HG03159 (cell line): ENCODE data around the gene TMEM204.

ENCODE experiments used
- ATAC-seq: cut with Tn5 transposase; IDR thresholded peaks from one replicate; pipeline ENCODE4 v1.9.1; 2021; ENCODE audit warnings: mild to moderate bottlenecking, moderate library complexity; ENCODE audit not compliant: unreplicated experiment

TMEM204 gene

GRCh38 chr16:1498899-1499676, 34.4 kb upstream of the TMEM204 start:
- no peak for ATAC-seq

GRCh38 chr16:1499756-1500464, 33.6 kb upstream of the TMEM204 start:
- ATAC-seq, result no peak

- no peak for ATAC-seq
These were observed 32.9 kb upstream of the TMEM204 start for GRCh38 chr16:1500465-1501150.

DNA sequence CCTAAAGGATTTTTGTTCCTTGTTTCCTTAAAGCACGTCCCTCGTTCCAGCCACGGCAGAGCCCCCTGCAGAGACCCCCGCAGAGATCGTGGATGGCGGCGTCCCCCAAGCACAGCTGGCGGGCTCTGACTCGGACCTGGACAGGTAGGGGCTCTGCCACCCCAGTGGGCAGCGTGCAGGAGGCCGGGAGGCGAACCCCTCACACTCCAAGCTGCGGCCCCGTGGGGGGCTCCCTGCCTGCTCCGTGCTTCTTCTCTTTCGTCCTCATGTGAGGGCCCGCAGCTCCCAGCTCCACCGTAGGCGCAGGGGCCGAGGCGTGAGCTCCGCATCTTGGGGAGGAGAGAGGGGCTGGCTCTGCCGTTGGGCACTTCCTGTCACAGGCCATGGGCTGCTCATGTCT, 31.8 kb upstream of the TMEM204 start:
- ATAC-seq, result no peak

DNA sequence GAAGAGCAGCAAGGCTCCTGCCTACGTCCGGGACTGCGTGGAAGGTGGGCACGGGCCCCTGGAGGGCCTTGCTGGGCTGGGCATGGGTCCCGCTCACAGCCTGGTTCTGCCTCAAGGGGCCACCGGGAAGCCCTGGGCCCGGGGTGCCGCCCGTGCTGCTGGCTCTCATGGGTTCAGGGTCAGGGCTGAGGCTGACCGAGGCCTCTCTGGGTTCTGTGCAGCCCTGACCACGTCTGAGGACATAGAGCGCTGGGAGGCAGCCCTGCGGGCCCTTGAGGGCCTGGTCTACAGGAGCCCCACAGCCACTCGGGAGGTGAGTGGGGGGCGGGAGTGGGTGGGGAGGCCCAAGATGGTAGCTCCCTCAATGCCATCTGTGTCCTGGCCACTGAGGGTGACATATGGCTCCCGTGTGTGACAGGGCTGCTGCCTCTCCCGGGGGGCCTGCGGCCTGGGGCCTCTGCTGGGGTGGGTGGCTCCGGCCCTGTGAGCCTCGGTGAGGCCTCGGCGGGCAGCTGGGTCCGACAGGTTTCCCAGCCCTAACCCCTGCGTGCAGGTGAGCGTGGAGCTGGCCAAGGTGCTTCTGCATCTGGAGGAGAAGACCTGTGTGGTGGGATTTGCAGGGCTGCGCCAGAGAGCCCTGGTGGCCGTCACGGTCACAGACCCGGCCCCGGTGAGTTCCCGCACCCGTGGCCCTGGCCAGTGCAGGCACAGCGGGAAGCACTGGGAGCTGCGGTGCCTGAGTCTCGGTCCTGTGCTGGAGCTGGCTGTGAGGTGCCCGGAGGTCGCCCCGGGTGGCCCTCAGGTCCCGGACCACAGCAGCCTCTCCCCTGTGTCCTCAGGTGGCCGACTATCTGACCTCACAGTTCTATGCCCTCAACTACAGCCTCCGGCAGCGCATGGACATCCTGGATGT, 31.1 kb upstream of the TMEM204 start:
- ATAC-seq, result no peak

DNA sequence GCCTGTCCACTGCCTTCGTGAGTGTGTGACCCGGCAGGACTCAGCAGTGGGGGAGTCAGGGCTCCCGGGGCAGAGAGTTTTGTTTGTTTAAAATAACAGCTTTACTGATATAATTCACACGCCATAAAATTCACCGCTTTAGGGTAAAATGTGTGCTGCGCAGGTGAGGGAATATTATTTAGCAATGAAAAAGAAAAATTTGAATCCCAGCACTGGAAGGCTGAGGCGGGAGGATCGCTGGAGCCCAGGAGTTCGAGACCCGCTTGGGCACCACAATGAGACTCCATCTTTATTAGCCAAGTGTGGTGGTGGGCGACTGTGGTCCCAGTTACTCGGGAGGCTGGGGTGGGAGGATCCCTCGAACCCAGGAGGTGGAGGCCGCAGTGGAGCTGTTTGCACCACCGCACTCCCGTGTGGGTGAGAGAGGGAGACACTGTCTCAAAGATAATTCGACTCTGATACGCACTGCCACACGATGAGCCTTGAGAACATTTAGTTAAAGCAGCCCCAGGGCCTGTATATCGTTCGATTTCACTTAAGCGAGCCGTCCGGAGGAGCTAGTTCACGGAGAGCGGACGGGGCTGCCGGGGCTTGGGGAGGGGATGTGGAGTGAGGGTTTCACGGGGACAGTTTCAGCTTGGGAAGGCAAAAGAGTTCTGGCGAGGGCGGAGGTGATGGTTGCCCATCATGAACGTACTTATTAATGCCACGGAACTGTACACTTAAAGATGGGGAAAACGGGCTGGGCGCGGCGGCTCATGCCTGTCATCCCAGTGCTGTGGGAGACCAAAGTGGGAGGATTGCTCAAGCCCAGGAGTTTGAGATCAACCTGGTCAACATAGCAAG, 30.1 kb upstream of the TMEM204 start:
- no peak for ATAC-seq

DNA sequence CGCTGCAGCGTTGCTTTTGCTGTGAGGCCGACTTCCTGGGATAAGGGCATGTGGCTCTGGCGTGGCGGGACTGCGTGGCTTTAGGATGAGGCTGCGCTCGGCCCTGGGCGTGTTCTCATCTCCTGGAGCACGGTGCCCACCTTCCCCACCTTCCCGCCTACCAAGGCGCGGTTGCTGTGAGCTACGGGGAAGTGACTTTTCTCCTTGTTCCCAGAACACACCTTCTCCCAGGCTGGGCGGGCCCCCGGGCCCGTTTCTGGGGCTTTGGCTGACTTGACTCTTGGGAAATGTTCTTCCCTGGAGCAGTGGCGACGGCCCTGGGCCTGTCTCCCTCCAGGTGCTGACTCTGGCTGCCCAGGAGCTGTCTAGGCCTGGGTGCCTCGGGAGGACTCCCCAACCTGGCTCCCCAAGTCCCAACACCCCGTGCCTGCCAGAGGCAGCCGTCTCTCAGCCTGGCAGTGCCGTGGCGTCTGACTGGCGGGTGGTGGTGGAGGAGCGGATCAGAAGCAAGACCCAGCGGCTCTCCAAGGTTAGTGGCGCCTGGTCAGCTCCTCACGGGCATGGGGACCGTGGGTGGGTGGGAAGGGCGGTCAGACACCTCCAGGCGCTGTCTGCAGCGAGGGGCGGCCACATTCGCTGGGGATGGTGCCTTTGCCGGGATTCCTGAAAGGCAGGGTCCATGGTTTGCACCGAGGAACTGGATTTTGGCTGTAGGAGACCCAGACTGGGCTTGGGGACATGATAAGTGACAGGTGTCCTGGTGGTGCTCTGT, 28.2 kb upstream of the TMEM204 start:
- no peak for ATAC-seq

- ATAC-seq, result no peak
These were observed 27.6 kb upstream of the TMEM204 start for GRCh38 chr16:1505912-1506311.

DNA sequence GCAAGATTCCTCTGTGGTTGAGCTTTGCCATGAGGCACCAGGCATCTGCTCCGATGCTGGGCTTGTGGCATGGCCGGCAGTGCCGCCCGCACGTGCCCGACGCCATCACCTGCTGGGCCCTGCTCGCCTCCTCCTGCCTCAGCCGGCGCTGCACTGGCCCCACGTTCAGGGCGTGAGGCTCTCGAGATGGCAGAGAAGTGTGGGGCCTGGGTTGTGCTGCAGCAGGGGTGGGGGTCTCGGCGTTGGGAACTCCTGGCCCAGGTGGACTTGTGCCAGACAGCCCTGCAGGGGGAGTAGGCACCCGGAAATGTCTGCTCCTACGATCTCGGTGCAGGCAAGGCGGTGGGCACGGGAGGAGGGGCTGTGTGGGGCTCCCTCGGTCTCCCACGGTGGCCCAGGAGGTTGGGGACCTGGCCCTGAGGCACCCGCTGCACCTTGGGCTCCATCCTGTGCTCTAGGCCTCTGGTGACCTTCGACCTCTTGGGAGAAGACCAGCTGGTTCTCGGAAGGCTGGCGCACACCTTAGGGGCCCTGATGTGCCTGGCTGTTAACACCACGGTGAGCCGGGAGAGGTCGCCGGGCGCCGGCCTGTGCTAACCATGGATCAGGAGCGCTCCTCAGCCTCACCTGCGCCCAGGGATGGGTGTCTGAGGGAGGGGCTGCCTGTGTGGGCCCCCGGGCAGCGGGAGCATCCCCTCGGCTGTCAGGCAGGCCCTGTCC, 26.8 kb upstream of the TMEM204 start:
- ATAC-seq, result no peak

GRCh38 chr16:1508494-1509187, 24.8 kb upstream of the TMEM204 start:
- no peak for ATAC-seq

GRCh38 chr16:1509307-1510221, 23.9 kb upstream of the TMEM204 start:
- ATAC-seq, result no peak

DNA sequence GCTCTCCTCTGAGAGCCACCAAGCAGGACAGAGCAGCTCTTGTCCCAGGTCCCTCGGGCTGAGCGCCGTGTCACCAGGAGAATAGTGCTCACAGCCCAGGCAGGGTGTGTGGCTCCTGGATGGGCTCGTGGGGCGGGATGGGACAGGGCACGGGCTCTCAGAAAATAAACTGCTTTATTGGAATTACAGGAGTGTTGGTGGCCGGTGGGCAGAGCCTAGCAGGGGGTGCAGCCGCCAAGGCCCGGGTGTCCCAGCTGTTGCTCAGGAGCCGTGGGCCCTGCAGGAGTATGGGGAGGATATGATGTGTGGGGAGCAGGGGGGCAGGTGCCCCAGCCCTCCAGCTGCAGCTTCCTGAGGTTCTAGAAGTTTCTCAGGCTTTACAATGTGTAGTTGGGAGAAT, 23.2 kb upstream of the TMEM204 start:
- no peak for ATAC-seq

DNA sequence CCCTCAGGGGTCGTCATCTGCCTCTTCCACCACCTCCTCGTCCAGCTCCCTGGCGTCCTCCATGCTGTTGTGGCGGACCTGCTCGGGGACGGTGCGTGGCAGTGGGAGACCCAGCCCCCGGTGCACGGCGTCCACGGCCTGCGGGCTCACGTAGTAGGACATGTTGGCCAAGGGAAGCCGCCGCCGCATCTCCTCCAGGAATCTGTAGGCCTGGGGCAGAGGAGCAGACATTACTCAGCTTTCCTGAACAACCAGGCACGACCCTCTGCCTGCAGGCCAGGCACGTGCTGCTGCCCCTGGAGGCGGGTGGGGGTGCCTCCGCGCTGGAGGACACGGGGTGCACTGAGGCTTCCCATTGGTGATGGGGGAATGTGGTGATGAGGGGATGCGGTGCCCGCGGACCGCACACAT, 22.5 kb upstream of the TMEM204 start:
- no peak for ATAC-seq

- ATAC-seq, result no peak
These were observed 21.6 kb upstream of the TMEM204 start for GRCh38 chr16:1511662-1512569.

GRCh38 chr16:1512774-1513173, 20.7 kb upstream of the TMEM204 start:
- ATAC-seq, result no peak

GRCh38 chr16:1514507-1514906, 19.0 kb upstream of the TMEM204 start:
- no peak for ATAC-seq
